HG03139 (cell line): ENCODE results near the gene ZDHHC7.
A peak's percentile ranks its signal among the peaks of the same experiment; 100 is the strongest.
"Not testable (repeated sequence)": the region's sequence is repeated elsewhere in the genome, so short reads cannot be mapped to it uniquely, and the experiment has no call there.

Experiments
- ATAC-seq: cut with Tn5 transposase; IDR thresholded peaks from one replicate; pipeline ENCODE4 v1.9.1; 2021; ENCODE audit not compliant: unreplicated experiment

The ZDHHC7 gene, protein sequence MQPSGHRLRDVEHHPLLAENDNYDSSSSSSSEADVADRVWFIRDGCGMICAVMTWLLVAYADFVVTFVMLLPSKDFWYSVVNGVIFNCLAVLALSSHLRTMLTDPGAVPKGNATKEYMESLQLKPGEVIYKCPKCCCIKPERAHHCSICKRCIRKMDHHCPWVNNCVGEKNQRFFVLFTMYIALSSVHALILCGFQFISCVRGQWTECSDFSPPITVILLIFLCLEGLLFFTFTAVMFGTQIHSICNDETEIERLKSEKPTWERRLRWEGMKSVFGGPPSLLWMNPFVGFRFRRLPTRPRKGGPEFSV

DNA sequence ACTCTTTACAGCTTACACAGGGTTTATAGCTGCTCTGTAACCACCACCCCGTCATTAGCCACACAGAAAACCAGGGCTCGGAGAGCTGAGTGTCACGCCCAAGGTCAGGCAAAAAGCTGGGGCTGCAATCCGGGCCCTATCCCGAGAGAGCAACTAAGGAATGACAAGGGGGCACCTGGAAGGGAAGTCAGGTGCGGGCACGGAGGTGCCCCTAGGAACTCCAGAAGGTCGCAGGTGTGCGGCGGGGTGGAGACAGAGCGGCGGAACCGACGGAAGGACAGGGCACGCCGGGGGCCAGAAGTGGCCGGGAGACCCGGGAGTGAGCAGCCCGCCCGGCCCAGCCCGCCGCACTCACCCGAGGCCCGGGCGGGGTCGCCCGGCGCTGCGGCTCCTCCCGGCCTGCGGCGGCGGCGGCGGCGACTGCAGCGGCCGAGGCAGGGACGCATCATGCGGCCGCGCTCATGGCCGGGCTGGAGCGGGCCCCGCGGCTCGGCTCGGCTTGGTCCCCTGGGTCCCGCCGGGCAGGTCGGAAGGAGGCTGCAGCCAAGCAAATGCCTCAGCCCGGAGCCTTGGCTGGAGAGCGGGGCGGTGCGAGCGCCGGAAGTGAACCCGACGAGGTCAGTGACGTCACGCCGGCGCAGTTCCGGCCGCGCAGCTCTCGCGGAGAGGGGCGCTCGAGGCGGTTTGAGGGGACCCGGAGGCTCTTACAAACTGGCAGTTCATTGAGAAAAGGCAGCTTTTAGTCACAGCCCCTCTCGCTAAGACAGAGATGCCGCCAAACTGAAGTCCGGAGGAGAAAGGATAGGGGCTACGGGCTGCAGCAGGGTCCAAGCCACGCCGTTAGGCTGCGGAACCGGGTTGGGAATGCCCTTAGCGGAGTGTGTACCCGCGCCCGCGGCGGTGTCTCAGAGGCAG is at the start of gene ZDHHC7:
ZDHHC7 (minus strand) TSS at position 605 of the 915 bp plus-strand sequence. CDS start 20,917 bp downstream, outside the sequence.
- peak; percentile 88 for ATAC-seq

DNA sequence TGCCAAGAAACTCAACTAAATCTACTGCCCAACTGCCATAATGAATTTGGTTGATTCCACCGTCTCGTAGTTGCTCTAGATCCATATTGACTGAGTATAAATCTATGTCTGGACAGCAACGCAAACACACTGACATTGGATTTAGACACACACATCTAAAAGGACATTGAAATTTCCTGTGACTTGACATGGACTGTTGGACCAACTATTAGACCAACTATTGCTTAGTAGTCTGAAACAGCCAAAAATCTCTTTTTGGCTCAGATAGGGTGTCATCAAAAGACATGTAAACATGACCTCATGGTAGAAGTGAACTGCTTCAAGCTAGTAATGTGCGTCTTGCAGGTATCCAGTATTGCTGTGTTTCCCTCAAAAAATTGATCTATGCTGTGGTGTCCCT is 47.6 kb upstream of the ZDHHC7 start:
- ATAC-seq, result no peak

DNA sequence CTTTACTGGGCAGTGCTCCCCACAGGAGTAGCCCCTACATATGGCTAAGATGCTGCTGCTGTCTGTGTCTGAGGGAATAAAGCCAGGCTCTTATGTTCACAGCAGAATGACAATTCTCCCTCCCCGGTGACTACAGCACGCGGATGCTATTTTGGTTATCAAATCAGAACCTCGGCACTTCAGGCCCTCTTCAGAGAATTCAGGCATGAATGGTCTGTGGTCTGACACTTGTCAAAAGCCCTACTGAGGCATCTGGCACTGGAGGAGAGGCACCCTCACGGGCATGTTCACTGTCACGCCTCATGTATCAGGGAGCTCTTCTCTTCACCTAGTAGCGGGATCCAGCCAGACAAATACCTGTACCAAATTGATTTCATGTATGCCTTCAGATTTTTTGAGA is 46.6 kb upstream of the ZDHHC7 start:
- ATAC-seq, result no peak

DNA sequence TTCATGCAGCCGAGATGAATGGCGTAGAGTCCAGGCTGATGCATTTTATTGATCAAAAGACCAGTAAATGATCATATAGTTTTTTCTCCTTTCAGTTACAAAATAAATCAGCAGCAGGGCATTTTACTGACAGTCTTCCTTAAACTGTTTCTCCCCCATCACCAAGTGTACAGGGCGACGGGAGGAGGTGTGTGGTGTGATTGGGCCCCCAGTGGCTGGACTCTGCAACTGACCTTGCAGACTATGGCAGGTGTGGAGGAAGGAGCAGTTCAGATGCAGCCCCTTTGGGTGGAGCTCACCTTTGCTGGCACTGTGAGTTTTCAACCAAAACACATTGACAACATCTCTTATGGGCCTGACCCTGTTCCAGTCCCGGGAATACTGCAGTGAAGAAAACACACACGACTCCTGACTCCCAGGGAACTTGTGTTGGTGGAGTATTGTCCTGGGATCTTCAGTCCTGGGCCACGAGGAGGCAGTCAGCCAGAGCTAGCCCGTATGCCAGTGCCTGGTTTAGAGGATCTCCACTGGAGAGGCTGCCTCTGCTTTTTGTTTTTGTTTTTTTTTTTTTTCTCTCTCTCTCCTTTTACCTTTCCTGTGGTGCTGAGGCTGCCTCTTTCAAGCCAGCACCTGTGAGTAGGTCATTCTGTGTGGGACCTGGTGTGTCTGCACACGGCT is 46.0 kb upstream of the ZDHHC7 start:
- no peak for ATAC-seq

DNA sequence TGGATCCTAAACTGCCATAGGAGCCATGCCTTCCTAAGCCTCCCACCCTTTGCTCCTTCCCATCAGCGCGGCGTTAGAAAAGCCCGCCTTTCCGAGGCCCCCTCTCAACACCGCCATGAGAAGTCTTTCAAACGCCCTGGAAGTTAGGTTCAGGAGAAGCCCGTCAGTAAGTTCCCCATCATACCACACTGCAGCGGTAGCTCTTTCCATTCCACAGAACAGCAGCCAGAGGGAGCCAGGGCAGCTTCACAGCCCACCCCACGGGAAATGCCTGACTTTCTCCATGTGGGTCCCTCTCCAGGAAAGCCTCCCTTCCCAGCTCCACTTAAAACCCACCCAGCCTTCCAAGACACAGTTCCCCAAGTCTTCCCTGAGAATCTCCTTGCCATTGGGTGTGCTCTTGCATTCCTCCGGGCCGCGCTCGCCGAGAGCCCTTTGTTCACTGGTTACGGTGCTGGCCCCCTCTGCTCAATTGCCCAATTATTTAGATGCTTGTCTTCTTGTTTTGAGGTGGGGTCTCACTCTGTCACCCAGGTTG is 44.9 kb upstream of the ZDHHC7 start:
- ATAC-seq, result no peak

DNA sequence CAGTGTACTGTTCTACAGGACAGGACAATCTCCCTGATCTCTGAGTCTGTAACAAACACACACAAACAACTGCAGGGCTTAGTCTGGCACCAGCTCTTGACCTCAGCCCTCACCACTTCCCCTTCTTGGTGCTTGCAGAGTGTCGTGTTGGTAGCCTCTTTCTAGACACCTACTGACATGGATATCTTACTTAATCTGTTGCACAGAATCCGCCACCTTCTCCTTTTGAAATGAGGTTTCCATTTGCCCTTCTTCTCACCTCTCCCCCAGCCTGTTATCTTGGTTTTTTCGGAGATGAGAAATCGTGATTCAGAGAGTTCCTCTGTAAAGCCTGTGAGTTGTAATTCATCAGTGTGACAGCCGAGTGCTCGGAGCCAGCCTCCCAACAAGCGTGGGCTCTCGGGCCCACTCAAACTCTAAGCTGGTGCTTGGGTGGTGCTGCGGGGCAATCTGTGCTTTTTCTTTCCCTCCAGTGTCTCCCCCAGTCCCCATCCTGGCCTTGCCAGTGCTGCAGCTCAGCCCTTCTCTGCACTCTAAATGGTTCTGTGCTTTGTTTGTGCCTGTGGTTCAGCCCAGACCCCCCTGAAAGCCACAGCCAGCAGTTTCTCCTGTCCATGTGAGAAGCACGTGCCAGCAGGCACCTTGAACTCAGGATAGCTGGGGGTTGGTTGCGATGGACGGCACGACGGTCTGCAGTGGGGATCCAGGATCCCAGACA is 44.3 kb upstream of the ZDHHC7 start:
- ATAC-seq, result peak; percentile 74

DNA sequence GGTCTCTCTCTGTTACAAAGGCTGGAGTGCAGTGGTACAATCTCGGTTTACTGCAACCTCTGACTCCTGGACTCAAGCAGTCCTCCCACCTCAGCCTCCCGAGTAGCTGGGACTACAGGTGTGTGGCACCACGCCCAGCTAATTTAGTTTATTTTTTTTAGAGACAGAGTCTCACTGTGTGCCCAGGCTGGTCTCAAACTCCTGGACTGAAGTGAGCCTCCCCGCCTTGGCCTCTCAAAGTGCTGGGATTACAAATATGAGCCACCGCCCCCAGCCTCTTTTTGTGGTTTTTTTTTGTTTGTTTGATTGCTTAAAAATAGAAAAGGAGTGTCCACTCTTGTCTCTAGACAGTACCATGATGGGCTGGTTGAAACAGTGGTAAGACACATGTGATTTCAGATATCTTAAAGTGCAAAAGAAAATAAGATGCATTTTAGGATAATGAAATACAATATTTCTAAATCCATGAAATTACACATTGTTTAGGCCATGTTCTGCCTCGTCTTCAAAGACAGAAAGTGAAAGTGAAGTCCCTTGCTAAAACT is 43.7 kb upstream of the ZDHHC7 start:
- no peak for ATAC-seq

DNA sequence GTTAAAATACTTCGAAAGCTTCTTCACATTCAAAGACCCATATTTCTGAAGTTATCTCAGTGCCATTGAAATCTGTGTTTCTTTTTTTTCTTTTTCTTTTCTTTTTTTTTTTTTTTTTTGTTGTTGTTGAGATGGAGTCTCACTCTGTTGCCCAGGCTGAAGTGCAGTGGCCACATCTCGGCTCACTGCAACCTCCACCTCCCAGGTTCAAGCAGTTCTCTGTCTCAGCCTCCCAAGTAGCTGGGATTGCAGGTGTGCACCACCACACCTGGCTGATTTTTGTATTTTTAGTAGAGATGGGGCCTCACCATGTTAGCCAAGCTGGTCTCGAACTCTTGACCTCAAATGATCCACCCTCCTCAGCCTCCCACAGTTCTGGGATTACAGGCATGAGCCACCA is 43.0 kb upstream of the ZDHHC7 start:
- not testable (repeated sequence) for ATAC-seq

DNA sequence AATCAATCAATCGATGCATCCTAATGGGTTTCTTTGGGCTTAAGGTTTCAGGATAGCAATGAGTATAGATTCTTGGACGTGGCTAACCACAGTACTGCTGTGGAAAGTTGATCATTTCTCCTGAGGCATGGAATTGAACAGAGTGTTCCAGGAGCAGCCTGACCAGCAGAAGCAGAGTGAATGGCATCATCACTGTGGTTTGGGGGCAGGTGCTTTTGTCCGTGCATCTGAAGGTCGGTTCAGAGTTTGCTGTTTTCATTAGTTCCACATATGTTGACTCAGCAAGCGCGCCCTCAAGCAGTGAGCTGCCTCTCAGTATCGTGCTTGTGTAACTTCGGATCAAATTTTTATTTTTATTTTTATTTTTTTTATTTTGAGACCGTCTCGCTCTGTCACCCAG is 41.2 kb upstream of the ZDHHC7 start:
- ATAC-seq, result no peak

DNA sequence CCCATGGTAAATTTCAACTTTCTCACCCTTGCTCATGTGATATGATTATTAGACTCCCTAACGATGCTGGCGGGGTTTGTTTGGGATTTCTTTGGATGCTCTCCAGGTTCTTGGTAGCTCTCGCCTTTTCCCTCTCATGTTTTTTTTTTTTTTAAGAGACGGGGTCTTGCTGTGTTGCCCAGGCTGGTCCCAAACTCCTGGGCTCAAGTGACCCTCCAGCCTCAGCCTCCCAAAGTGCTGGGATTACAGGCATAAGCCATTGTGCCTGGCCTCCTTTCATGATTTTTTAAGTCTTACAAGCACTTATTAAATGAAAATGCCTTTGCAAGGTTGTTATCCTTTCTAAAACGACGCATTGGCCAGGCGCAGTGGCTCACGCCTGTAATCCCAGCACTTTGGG is 40.3 kb upstream of the ZDHHC7 start:
- no peak for ATAC-seq

DNA sequence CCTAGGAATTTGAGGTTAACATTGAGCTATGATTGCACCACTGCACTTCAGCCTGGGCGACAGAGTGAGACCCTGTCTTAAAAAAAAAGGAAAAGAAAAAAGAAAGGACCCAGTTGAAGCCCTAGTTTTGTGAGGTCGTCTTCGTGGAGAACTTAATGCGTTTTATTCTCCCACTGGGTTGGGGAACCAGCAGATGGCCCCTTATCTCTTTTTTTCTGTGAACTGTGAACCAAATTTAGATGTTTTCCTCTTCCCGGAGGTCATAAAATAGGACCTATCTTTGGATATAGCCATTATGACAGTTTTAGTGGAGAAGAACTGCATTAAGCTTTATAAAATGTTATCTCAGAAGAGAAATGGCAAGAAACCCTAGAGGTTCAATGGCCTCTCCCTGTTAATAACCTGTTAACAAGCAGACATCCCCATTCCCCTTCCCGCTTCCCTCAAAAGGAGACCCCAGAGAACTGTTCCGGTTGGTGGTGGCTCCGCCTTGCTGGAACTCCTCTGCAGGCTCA is 39.8 kb upstream of the ZDHHC7 start:
- no peak for ATAC-seq

DNA sequence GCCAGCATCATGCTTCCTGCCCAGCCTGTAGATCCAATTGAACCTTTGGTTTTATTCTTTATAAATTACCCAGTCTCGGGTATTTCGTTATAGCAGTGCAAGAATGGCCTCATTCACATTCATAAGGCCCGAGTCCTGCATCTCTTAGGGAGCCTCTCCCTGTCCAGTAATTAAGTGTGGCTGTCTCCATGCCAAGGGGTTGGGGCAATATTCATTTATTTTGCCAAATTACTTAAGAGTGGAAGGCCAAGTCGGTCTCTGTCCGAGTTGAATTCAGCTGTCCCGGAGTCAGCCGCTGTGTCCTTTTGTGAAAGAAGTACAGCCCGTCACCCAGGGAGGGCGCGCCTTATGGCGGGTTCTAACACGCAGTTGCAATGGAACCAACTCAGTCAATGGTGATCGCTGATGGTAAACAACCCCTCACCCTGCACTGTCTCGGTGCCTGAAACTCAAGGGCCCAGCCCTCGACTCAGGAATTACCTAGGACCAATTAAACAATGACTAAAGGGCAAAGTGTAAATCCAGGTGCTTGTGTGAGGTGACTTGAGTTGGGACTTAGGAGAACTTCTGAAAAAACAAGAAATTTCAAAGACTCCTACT is 38.5 kb upstream of the ZDHHC7 start:
- ATAC-seq, result no peak

DNA sequence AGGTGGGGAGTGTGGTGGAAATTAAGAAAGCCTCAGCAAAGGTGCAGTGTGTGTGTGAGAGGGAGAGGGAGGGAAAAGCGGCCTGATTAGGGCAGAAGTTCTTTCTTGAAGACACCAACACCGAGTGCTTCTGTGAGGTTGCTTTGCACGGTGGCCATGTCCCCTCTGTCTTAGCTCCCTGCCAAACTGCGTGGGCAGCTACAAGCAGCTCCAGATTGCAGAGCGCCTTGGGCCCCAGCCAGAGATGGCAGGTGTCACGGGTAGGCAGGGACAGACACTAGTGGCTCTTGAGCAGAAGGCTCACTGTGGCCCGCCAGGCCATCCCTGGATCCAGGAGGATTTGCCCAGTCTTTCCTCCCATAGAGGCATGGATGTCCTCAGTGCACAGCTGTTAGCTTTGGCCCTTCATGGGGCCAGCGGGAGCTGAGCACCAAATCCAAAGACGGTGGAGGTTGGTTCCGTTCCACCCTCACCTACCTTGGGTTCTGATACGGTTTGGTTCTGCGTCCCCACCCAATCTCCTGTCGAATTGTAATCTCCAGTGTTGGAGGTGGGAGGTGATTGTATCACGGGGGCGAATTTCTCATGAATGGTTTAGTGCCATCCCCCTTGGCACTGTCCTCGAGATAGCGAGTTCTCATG is 37.7 kb upstream of the ZDHHC7 start:
- ATAC-seq, result no peak

DNA sequence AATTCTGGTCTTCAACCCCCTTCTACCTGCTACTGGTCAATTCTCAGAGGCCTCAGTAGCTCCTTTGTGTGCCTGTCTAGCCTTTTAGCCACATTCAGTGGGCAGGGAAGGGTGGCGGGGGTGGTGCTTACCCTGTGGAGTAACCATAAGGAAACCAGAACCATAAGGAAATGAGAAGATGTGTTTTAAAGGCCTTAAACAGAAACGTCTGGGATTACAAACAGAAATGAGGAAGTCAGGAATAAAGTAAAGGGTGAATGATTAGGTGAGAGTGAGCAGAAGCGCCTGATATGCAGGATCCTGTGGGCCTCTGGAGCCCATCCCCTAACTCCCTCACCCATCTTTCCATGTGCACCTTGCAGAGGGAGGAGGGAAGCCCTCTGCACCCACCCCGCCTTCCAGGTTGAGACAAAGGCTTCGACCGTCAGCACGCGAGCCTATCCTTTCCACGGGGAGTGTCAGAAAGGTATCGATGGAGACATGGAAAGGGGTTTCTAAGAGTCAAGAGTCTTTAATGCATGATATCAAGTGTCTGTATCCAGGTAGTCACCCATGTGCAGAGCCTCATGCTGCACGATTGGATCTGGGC is 36.6 kb upstream of the ZDHHC7 start:
- no peak for ATAC-seq

DNA sequence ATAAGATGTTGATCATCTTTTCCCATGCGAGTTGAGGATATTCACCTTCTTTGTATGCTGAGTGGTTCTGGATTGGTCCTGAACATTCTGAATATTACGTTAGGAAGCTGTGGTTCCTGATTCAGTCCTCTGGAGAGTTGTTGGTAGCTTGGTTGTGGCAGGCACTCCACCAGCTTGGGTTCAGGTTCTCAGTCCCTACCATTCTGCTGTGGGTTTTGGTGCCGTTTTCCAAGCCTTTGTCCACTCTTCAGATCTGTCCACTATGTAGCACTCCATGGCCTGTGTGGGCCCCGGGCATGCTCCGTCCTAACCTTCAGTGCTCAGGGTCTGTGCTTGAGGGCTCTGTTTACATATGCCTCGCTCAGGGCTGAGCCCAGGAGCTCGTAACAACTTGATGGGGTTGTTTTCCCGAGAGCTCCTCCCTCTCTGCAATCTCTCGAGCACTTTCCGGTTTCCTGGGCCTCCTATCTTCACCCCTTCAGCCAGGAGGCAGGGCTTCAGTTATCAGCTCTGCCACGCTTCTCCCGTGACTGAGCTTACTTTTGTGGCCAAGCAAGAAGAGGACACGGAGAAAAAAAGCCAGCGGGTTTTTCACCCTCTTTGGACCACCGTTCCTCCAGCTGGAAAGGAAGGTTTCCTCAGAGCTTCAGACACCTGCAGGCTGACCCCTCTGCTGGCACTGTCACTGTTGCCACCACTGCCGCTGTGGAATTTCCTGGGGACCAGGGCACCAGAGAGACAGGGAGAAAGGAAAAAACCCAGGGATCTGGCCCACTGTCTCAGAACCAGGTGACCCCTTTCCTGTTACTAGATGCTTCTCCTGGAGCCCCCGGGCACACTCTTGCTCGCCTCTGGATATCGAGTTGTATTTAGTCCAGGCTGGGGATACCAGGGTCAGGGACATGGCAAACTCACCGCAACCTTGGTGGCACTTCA is 35.9 kb upstream of the ZDHHC7 start:
- no peak for ATAC-seq

DNA sequence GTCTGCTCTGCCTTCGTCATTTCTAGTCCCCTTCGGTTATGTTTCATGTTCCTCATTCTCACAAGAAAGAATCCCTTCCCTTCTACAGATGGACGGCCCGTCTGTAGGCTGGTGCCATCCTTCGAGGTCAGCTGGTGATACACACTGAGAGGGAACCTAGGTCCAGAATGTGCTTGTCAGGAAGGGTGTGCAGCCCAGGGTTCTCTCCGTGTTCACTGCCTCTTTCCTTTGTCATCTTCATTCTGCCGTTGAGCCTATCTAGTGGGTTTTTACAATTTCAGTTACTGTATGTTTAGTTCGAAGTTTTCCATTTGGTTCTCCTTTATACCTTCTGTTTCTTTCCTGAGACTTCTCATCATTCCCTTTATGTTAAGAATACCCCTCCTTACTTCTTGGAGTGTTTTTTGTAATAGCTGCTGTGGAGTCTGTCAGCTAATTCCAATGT is 35.2 kb upstream of the ZDHHC7 start:
- ATAC-seq, result no peak

DNA sequence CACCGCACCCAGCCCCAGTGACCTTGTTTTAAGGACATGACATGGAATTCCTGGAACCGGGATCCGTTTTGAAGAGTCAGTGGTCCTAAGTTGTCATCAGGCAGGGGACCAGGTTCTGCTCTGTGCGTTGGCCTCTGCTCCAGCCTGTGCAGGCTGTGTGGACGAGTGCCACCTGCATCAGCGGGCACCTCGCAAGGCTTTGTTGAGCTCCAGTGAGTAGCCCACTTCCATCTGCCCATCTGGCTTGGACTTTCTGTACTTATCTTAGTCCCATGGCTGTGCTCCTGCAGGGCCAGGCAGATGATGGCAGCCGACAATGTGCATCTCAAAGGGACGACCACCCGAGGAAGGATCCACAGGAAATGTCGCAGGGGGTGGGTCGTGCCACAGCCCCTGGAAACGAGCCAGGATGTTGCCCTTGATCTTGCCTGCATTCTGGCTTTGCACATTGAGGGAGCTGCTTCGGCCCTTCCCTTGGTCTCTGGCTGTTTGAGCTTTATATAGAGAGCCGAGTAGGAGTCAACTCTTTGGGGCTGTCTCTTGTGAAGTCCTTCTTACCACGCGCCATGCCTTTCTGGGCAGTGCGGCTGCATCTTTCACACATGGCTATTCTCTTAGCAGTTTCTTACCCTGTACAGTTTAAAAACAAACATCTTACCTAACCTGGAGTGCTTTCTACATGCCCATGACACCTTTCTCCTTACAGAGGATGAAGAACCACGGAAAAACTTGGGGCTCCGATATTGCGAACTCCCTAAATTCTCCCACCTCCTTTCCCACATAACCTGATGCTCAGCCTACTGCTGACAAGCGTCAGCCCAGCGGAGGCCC is 34.5 kb upstream of the ZDHHC7 start:
- no peak for ATAC-seq
